Renal cortex interstitium (tissue), 11 donors: ENCODE measurements around the gene GABPB1. TPM values are rescaled to one million over a fixed set of nuclear protein-coding genes. Genes with fewer than 3 reads are reported as not detected.

Experiments
- DNase-seq, 11 donors: peaks; one replicate each; pipeline ENCODE4 v3.0.0-alpha.2; 2013; ENCODE audit warnings: low read depth in 9 of 11, low spot score in 4 of 11; ENCODE audit errors: extremely low read depth in 1 of 11
- polyA plus RNA-seq, 3 donors: library from polyadenylated mRNA; unstranded; fragments of 120-200 nt; gene quantifications; one replicate each; pipeline ENCODE4 v1.2.1, GENCODE V29; 2013; ENCODE audit not compliant: insufficient read length in 3 of 3

The GABPB1 gene
- polyA plus RNA-seq, 3 donors, result 27.2 to 32.8 (median 30.2) TPM

DNA sequence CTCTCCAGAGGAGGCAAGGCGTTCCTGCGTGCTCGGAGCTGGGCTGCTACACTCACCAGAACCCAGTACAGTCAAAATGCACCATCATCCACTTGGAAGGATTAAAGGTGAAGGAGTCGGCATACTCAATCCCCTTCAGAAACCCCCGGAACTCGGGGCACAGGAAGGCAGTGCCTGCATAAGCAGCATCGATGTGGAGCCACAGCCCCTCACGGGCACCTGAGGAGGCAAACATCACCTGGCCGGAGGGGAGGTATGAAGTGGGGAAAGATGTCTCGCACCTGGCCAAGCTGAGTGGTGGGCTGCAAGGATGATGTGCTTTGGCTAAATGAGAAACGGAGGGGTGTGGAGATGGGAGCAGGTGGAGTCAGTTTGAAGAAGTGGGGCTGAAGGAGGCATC, 102.4 kb downstream of the GABPB1 start:
- no peak for DNase-seq

DNA sequence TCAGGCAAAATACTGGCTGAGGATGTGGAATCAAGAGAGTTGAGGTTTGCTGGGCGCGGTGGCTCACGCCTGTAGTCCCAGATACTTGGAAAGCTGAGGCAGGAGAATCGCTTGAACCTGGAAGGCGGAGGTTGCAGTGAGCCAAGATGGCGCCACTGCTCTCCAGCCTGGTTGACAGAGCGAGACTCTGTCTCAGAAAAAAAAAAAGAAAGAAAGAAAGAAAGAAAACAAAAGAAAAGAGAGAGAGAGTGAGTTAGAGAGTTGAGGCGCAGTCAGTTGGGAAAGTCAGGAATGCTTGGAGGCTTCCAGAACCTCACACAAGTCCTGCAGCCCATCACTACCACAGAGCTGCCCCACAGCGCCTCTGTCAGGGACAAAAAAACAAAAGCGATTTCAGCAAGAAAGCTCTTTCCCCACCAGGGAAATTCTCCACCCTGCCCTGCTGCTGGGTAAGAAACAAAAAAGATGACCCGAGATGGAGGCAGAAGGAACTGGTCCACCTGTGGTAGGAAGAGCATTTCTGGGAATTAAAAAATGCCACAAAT, 103.3 kb downstream of the GABPB1 start:
- no peak for DNase-seq

- DNase-seq, result no peak
These were observed 104.1 kb downstream of the GABPB1 start for GRCh38 chr15:50250760-50251394.

DNA sequence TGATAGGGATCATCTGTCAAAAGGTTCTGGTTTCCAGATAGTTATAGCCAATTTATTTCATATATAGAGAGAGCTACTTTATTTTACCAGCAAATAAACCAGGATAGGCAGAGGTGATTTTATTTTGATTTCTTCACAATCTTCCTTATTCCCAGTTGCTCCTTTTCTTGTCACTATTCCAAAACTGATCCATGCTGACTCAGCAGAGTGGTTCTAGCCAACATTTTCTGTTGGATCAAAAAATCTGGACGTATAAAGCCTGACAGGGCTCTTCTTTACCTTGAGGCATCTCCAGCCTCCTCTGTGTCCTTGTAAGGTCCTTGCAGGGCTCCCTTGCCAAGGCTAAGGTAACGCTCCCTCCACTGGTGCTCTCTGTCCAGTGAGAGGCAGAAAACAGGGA, 105.3 kb downstream of the GABPB1 start:
- DNase-seq, result no peak

- DNase-seq, result no peak
These were observed 105.9 kb downstream of the GABPB1 start for GRCh38 chr15:50248994-50249582.

GRCh38 chr15:50247819-50248655, 107.0 kb downstream of the GABPB1 start:
- no peak for DNase-seq

- DNase-seq, result no peak
These were observed 108.4 kb downstream of the GABPB1 start for GRCh38 chr15:50246631-50247030.

DNA sequence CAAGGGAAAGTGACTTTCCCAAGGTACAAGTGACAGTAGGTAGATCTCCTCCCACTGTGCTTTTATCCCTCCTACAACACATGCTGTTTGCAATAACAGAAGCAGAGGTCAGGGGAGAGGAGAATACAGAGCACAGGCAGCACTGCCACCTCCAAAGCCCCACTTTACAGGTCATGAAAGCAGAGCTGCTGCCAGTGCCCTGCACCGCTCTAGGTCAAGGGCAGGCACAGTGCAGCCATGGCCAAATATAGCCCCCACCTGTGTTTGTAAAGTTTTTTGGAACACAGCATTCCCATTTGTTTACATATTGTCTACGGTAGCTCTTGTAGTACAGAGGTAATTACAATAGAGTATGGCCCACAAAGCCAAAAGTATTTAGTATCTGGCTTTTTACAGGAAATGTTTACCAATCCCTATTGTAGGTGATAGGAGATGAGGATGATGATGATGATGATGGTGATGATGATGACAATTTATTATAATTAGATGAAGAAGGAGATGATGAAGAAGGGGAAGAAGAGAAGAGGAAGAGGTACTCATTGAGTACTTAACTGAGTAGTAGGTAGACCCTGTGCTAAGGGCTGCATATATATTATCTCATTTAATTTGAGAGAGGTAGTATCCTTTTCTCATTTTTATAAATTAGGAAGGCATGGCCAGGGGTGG, 109.9 kb downstream of the GABPB1 start:
- no peak for DNase-seq

GRCh38 chr15:50244153-50244552, 110.8 kb downstream of the GABPB1 start:
- no peak for DNase-seq

- DNase-seq, result no peak
These were observed 113.1 kb downstream of the GABPB1 start for GRCh38 chr15:50241684-50242450.

GRCh38 chr15:50238255-50238654, 116.7 kb downstream of the GABPB1 start:
- no peak for DNase-seq

- no peak for DNase-seq
These were observed 118.6 kb downstream of the GABPB1 start for GRCh38 chr15:50236433-50236832.

- no peak for DNase-seq
These were observed 119.2 kb downstream of the GABPB1 start for GRCh38 chr15:50235794-50236193.

GRCh38 chr15:50234764-50235163, 120.2 kb downstream of the GABPB1 start:
- no peak for DNase-seq

DNA sequence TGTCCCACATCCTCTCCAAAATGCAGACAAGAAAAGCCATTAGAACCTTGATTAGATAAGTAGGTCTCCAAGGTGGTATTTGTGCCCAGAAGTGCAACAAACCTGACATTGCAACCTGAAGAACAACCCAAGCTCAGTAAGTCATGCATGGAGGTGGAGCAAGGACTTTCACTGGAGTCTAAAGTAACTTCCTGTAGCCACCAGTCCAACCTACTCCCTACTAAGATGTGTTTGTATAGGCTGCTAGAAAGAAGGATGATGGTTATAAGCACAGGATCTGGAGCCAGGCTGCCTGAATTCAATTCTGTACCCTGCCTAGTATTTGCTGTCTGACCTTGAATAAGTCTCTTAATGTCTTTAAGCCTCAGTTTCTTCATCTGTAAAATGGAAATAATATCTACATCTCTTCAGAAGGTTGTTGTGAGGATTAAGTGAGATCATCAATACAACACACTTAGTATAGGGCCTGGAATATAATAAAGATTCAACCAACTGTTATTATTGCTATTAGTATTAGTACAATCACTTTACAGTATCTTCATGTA, 121.7 kb downstream of the GABPB1 start:
- no peak for DNase-seq

GRCh38 chr15:50232791-50233190, 122.2 kb downstream of the GABPB1 start:
- no peak for DNase-seq

DNA sequence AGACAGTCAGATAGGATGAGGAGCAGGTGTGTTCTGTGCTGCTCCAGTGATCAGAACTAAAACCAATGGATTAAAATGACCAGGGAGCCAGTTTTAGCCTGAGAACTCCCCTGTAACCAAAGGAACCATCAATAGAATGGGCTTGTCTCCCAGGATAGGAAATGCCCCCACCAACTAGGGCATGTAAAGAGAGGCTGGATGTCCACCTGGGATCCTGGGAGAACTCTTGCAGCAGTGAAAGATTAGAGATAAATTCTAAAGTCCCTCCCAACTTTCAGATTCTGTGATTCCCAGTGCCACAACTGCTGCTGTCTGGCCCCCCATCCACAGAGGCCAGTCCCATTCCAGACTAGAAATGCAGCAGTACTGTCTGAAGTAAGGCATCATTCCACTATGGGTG, 123.2 kb downstream of the GABPB1 start:
- no peak for DNase-seq

- no peak for DNase-seq
These were observed 125.7 kb downstream of the GABPB1 start for GRCh38 chr15:50229336-50229735.

DNA sequence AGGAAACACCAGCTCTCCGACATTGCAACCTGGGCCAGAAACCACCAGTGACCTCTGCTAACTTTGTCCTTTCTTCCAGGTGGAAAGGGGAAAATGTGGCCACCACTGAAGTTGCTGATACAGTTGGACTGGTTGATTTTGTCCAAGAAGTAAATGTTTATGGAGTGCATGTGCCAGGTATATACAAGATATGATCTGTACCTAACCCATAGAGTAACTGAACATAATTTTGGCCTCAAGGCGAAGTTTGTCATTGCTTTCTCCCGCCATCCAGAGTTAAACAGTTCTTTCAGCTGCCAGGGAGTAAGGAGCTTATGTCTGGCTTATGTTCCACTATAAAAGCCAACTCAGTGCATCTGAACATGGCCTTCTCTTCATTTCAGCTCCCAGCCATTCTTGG, 126.1 kb downstream of the GABPB1 start:
- DNase-seq, result no peak
